DMS 273 (cell line): Measurements from ENCODE around the gene SOCS1.

Source experiments
- DNase-seq: peaks from one replicate; lab custom pipeline; 2025; ENCODE audit not compliant: unreplicated experiment; lab: John Stamatoyannopoulos, UW

The SOCS1 gene

DNA sequence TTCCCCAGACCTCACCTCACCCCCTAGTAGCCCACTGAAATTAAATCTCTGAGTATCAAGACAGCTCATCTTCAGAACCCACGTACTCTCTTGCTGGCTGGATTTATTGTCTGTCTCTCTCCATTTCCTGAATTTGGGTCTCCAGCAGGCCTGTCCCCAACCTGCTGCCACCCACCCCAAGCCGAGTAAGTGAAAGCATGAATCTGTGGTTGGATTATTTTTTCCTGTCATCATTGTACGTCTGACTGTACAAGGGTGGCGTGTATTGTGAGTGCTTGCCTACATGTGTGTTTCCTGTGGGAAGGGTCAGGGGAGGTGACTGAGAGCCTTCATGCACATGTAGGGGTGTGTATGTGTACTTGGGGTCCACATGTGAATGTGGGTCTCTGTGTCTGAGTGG is 7.7 kb upstream of the SOCS1 start:
- no peak for DNase-seq

DNA sequence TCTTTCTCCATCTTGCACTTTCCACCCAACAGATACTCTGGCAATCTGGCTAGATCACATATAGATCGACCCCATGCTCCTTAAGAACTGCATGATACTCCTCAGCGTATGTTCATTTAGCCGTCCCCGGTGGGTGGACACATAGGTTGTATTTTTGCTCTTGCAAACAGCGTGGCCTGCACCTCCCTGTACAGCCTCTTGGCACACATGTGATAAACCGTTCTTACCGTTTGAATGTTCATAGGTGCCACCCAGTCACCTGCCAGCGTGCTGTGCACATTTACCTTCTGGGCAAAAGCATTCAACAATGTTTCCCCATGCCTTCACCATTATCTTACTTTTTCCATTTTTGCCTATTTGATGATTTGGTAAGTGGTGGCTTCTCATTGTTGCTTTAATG is 6.9 kb upstream of the SOCS1 start:
- DNase-seq, result no peak

DNA sequence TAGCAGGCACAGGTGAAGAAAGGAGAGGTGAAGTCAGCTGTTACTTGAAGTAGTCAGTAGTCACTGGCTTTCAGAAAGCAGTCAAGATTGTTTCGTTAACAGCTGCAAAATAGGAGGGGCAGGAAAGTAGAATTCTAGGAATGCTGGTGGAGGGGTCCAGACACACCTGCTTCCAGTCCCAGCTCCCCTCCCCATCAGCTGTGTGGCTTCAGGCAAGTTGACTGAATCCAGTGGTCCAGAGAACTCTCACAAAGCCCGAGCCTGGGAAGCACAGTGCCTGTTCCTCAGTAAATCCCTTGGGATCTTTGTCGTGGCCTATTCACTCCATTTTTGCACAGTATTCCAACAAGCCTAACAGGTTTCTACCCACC is 4.6 kb upstream of the SOCS1 start:
- DNase-seq, result no peak

DNA sequence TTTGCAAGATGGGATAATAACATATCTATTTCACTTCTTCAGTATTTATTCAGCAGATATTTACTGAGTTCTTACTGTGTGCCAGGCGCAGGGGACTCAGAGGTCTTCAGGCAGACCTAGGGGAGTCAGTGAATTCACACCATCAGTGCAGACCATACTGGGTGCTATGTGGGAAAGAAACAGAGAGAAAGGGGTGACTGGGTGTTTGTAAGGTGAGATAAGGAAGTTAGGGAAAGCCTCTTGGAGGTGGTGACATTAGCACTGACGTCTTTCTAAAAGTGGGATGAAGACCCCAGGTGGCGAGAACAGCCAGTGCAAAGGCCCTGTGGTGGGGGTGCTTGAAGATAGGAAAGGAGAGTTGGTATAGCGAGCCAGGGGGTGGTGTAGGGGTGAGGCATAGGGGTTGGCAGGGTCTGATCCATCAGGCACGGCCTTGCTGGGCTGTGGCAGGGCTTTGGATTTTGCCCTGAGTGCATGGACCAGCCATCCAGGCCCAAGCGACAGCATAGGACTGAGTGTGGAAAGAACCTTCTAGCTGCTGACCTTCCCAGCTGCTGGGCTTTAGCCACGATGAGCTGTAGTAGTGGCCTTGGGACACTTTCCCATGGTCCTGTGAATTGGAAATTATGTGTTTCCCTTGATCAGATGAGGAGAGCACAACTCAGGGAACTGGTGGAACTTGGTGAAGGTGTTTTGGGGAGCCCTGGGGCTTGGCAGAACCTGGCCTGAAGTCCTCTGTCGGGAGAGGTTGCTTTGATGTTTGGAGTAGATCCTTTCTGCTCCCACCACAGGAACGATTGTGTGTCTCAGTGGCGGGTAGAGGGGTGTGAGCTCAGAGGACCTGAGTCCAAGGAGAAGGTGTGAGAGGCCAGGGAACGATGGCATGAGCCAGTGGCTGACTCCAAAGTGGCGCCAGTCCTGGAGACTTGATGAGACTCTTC is 3.9 kb upstream of the SOCS1 start:
- DNase-seq, result no peak

DNA sequence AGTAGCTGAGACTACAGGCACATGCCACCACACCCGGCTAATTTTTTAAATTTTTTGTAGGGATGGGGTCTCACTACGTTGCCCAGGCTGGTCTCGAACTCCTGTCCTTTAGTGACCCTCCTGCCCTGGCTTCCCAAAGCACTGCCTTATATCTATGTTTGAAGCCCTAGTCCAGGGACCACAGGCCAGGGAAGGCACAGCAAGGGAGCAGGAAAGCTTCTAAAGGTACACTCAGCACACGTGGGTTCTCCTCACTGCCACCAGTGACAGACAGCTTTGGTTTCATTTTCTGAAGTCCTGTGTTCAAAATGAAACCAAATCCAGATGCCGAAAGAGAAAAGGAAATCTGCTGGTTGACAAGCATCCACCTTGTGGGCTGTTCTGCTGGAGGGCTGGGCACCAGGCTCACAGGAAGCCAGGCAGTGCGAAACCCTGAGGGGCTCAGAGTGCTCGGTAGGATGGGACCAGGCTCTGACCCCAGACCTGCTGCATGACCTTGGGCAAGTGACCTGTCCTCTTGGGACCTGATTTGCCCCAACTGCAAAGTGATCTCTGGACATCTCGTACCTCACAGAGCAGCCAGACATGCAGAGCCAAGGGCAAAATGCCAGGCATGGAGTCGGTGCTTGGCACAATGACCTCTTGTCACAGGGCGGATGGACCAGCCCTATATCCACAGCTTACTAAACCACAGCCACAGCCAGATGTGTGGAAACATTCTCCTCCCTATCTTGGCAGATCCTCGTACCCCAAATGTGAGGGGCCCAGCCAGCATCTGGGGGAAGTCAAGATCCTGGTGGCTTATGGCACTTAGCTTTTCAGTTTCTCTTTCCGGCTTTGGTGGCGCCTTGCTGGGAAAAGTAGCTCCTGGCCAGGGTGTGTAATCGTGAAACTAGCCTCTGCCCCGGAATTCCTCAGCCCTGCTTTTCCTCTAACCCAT is 2.8 kb upstream of the SOCS1 start:
- no peak for DNase-seq

DNA sequence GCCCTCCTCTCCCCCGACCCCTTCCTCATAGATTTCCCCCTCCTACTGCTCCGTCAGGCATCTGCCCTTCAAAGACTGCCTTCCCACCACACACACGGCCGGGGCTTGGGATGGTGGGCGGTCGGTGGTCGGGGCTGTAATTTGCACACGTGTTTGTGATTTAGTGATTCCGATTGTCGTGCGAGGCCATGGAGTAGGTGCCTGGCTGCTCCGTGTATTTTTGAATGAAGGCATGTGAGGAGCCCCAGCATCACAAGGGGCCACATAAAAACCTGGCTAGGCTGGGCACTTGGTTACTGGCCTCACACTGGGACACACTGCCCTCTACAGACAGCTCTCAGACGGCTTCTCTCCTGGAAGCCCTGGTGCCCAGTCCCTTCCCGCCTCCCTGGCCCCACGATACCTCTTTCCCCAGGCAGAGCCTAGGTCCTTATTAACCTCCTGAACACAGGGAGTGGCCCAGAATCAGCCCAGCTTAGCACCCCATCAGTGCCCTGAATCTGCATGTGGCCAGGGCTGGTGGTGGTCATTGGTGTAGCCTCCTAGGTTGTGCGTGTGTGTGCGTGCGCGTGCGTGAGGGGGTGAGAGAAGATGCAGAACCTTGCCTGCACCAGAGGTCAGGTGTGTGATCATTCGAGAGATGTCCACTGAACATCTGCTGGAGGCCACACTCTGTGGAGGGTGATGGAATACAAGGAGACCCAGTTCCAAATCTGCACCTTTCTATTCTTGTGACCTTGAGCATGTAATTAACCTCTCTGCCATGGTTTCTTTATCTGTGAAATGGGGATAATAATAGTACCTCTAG is 1.3 kb upstream of the SOCS1 start:
- peak; percentile 89 for DNase-seq

DNA sequence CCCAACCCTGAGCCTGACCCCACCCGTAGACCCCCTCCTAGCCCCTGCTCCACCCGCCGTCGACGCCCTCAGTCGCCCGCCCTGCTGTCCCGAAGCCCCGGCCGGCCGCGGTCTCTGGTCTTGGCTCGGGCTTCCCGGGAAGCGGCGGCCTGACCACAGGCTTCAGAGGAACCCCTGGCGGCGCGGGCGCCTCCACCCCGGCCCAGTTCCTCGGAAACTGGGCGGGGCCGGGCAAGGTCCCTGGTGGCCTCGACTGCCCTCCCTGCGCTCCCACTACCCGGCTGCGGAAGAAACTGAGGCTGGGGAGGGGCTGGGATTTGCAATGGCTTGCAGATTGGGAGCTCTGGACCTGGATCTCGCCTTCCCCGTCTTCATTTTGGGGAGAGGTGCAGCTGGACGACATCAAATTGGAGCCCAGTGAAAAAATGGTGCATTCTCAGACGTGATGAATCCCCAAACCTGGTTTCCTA is 692 bp upstream of the SOCS1 start:
- DNase-seq, result peak; percentile 76

- peak; percentile 75 for DNase-seq
Measured at GRCh38 chr16:11254913-11255736, 879 bp downstream of the SOCS1 start.

DNA sequence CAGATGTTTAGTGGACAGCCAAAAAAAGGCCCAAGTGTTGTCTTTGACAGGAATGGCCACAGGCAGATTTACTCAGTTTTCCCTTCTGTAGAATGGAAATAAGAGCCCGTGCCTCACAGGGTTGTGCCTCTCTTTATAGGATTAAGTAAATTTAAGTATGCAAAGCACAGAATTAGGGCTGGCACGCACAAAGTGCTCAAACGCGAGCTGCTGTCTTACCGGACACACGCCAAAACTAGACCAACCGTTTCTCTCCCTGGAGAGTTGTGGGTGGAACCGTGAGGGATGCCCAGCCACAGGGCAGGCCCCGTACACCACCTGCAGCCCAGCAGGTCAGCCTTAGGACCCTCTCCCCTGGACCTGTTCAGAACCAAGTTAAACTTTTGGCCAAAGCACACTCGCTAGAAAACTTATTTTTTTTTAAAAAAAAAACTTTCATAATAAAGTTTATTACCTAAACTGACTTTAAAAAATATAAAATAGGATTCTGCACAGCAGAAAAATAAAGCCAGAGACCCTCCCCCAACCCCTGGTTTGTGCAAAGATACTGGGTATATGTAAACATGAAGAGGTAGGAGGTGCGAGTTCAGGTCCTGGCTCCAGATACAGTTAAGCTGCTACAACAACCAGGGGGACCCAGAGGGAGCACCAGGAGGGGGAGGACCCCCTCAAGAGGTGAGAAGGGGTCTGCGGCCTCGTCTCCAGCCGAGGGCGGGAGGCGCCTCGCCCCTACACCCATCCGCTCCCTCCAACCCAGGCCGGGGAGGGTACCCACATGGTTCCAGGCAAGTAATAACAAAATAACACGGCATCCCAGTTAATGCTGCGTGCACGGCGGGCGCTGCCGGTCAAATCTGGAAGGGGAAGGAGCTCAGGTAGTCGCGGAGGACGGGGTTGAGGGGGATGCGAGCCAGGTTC is 1.8 kb downstream of the SOCS1 start:
- DNase-seq, result no peak

- peak; percentile 32 for DNase-seq
Measured at GRCh38 chr16:11253009-11253994, 2.7 kb downstream of the SOCS1 start.

- no peak for DNase-seq
Measured at GRCh38 chr16:11252482-11252931, 3.5 kb downstream of the SOCS1 start.

DNA sequence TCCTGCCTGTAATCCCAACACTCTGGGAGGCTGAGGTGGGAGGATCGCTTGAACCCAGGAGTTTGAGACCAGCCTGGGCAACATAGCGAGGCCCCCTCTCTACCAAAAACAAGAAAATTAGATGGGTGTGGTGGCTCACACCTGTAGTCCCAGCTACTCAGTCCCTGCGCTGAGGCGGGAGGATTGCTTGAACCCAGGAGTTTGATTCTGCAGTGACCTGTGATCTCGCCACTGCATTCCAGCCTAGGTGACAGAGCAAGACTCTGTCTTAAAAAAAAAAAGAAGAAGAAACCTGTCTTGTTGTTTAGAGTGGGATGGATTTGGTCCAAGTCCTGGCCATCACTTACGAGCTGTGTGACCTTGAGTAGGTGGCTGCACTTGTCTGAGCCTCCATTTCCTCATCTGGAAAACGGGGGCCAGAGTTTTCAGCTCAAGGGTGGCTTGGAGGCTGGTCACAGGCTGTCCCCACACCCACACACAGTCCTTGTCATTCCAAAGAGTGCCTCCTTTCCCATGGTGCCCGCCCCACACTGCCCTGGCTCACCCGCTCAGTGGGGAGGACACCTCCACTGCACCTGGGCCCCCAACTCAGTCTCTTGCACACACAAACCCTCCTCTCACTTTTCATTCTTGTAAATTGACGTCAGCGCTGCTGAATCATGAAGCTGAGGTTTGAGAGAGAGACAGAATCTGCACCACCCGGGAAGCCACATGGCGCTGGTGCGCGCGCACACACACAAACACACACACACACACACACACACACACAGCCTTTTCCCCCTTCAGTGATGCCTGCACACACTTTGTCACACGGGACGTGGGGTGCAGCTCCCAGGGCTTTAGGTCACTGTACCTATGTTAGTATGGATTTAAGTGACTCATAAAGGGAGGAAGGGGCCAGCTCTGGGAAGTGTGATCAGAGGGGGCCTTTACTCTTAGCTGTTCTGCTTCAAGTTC is 4.2 kb downstream of the SOCS1 start:
- DNase-seq, result no peak

DNA sequence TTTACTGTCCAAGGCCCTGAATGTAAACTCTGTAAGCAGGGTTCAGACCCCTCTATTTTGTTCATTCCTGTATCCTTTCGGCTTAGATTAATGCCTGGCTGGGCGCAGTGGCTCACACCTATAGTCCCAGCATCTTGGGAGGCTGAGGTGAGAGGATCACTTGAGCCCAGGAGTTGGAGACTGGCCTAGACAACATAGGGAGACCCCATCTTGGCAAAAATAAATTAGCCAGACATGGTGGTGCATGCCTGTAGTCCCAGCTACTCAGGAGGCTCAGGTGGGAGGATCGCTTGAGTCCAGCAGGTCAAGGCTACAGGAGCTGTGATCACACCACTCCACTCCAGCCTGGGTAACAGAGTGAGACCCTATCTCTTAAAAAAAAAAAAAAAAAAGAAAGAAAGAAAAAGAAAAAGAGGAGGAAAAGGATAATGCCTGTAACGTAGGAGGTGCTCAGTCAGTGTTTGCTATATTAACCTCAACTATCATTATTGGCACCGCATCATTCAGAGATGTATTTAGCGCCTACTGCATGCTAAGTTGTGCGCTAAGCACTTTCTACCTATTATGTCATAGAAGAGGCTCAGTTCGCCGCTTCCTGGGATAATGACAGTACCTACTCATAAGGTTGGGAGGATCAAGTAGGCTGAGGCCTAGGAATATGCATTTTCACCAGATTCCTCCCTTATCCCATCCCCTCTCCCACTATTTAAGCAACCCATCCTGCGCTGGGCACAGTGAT is 5.0 kb downstream of the SOCS1 start:
- DNase-seq, result no peak

- peak; percentile 32 for DNase-seq
Measured at GRCh38 chr16:11250091-11250785, 5.8 kb downstream of the SOCS1 start.
